Fibroblast of skin of right quadriceps (primary cell): ENCODE data around the gene PHF21B.
"Not testable (repeated sequence)": the region's sequence is repeated elsewhere in the genome, so short reads cannot be mapped to it uniquely, and the experiment has no call there.

Source experiments
- DNase-seq: peaks from one replicate; pipeline ENCODE4 v3.0.0-alpha.2; 2013

Gene PHF21B

DNA sequence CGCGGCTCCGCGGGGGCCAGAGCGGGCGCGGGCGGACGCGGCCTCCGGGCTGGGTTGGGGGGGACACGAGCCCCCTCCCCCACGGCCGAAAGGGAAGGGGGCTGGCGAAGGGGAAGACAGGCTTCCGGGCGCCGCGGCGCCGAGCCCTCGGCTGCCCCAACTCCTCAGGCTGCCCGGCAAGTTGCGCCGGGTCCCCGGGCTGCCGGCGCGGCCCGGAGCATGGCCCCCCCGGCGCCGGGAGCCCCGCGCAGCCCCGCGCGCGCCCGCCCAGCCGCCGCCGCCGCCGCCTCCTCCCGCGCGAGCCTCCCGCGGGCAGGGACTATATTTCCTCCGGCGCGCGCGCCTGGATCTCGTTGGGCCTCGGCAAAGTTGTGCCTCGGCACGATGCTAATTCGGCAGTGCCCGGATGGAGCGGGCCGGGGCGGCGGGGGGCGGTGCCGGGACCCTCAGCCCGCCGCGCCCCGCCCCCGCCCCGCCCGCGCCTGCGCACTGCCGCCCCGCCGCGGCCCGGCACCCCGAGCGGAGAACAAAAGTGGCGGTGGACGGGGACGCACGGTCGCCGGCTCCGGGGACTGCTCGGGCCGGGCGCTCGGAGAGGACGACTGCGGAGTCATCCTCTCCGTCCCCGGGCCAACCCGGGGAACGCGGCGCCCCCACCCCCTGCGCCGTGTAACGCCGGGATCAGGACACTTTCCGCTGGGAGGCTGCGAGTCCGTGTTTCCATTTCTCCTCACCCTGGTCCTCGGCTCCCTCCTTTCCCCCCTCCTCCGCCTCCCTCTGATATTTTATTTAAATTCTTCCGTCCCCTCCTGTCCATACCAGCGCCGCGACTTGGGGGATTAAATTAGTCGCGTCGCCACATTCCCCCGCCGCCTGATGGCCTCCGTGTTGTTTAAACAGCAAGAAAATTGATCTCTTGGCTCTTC, at the start of gene PHF21B:
PHF21B (minus strand) TSS at position 400 of the 926 bp plus-strand sequence. CDS start 456 bp downstream, outside the sequence.
- peak; percentile 70 for DNase-seq

DNA sequence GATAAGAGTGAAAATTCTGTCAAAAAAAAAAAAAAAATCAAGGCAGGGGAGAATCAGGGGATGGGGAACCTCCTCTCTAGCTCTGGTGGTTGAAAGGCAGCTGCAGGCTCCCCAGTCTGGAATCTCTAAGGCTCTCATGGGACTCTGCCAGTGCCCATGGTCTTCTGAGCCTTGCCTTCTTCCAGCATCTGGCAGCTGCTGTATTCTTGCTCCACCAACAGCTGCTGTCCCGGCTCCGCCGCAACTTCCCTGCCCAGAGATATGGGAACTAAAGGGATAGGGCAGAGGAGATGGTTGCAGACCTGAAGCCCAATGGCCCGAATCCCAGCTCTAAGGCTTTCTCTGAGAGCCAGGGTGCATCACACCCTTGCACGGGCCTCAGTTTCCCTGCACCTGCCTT, 49.5 kb upstream of the PHF21B start:
- no peak for DNase-seq

GRCh38 chr22:45058622-45058912, 48.8 kb upstream of the PHF21B start:
- peak; percentile 28 for DNase-seq

DNA sequence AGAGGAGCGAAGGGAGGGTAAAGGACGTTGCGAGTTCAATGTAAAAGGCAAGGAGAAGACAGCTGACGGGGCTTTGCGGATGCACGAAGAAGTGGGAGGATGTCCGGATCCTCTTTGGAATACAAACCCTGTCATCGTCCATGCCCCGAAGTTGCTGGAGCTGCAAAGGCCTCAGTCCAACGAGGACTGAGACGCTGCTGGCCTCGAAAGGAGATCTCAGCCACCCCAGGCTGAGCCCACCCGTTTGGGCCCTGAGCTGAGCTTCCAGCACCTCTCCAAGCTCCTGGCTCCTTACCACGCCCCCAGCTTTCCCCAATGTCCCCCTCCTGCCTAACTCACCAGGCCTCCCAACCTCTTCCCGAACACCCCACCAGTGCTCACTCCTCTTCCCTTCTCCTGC, 46.1 kb upstream of the PHF21B start:
- DNase-seq, result no peak

- no peak for DNase-seq
These were observed 43.8 kb upstream of the PHF21B start for GRCh38 chr22:45053571-45053970.

DNA sequence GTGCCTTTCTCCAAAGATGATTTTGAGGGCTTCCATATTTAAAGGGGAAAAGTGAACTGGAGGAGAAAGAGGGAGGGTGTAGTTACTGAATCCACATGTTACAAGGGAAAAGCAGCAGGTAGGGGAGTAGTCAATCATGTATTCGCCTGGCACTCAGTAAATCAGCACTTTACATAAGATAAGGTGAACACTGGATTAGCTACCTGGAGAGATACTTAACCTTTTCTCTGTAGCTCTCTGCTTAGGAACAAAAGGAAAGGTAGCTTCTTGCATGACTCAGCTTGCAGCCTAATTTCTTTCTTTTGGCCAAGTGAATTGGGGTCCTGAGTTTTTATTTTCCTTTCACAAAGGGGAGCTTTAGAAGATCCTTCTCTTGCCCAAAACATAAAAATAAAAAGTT, 43.3 kb upstream of the PHF21B start:
- no peak for DNase-seq

- DNase-seq, result not testable (repeated sequence)
These were observed 42.9 kb upstream of the PHF21B start for GRCh38 chr22:45052665-45053064.

- DNase-seq, result no peak
These were observed 42.1 kb upstream of the PHF21B start for GRCh38 chr22:45051946-45052345.

- DNase-seq, result no peak
These were observed 41.6 kb upstream of the PHF21B start for GRCh38 chr22:45051419-45051818.

DNA sequence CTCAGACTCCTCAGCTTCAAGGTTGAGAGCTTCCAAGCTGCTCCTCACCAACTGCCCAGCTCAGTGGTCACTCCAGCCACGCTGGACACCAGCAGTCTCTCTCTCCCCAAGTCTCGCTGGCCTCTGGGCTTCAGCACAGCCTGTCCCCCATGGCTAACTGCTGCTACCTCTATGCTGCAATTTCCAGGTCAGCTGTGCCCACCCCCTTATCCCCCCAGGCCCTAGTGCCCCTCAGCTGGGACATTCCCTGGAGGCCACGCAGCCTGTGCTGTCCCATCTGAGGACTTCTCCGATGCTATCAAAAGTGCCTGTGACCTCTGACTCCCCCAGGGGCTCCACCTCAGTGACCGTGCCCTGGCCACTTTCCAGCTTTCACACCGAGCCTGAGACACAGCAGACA, 37.5 kb upstream of the PHF21B start:
- no peak for DNase-seq

GRCh38 chr22:45045208-45045607, 35.4 kb upstream of the PHF21B start:
- DNase-seq, result no peak

DNA sequence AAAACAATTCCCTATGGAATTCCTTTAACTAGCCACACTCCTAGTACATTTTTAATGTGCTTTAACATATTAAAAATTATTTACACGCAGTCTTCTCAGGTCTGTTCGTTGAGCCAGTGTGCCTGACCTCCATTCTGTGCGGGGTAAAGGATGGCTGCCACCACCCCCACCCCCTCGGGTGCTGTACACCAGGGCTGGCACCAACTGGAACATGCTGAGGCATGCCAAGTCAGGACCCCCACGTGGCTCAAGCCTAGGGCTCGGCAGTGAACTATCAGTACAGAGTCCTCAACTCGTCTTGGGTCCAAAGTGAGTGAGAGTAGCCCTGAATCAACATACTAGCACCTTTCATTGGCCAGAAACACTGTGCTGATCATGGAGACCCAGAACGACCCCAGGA, 32.5 kb upstream of the PHF21B start:
- DNase-seq, result no peak

DNA sequence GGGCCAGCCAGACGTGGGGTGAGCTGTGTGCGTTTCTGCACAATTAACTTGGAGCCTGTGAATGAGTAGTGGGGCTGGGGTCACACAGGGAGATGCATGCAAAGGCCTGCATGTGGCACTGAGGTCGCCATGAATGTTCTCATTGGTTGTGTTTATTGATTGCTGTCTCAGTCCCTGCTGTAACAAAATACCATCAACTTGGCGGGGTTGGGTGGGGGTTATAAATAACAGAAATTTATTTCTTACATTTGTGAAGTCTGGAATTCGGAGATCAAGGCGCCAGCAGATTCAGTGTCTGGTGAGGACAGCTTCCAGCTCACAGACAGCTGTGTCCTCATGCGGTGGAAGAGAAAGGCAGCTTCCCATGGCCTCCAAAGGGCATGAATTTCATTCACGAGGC, 29.3 kb upstream of the PHF21B start:
- no peak for DNase-seq

- DNase-seq, result no peak
These were observed 26.3 kb upstream of the PHF21B start for GRCh38 chr22:45036154-45036553.

GRCh38 chr22:45034821-45035220, 25.0 kb upstream of the PHF21B start:
- no peak for DNase-seq

- no peak for DNase-seq
These were observed 24.4 kb upstream of the PHF21B start for GRCh38 chr22:45034156-45034555.

DNA sequence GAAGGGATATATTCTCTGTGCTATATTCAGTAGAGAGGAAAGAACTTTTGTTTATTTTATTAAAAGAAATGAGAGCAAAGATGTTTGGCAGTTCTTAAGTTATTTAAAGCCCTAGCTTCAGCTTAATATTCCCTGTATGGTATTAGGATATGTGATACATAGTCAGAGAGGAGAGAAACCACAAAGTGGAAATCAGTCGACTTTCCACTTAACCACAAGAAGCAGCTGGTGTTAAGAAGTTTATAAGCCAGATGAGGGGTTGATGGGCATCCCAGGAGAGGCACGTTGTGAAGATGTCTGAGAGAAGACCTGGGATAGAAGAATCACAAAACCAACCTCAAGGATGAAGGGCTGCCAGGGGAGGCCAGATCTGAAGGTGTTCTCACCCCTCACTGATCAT, 23.3 kb upstream of the PHF21B start:
- no peak for DNase-seq

- no peak for DNase-seq
These were observed 22.0 kb upstream of the PHF21B start for GRCh38 chr22:45031629-45032403.

GRCh38 chr22:45029501-45029900, 19.7 kb upstream of the PHF21B start:
- DNase-seq, result no peak

- no peak for DNase-seq
These were observed 16.7 kb upstream of the PHF21B start for GRCh38 chr22:45026511-45026910.

DNA sequence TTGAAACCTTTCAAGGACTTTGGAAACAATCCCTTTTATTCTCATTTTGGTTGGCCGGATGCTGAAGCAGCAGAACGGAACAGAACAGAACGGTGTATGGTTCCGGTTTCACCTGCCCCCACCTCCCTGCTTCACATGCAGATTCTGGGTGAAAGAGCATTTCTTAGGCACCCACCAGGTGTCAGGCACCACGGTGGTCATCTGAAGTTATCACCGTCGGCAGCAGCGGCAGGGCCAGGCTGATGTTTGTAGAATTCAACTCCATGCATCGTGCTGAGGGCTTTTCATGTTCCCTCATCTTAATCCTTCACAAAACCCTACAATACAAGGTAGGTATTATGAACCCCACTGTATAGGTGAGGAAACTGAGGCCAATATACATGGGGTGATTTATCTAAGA, 13.6 kb upstream of the PHF21B start:
- DNase-seq, result no peak

DNA sequence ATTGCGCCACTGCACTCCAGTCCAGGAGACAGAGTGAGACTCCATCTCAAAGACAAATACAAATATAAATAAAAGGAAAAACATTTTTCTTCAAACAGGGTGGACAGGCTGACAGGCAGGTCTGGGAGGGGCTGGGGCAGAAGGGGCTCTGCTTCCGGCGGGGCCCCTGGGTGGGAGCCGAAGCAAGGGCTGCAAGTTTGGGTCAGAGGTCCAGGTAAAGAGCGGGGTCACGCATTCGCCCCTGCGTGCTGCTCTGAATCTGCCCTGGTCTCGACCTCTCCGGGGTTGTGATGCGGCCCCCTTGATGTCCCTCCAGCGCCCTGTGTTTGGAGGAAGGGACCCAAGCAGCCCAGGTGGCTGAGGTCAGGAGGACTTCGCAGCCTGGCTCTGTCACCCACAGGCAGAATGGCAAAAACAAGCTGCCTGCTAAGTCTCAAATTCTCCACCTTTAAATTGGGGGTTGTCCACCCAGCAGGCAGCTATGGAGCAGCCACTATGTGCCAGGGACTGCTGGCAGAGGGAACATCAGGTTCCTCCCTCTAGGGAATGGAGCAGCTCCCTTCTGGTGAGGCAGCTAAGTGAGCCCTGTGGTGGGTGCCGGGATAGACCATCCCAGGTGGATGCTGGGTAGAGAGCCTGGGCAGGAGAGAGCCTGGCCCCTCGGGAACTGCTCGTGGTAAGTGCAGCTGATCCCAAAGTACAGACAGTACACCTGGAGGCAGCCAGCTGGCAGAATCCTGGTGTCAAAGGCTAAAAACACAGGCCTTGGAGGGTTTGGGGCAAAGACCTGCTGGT, 10.3 kb upstream of the PHF21B start:
- no peak for DNase-seq

GRCh38 chr22:45014654-45015053, 4.8 kb upstream of the PHF21B start:
- no peak for DNase-seq
